Neuronal stem cell (in vitro differentiated cells): ENCODE data around the gene OR1K1.

Experiments
- DNase-seq: peaks from one replicate; pipeline ENCODE4 v3.0.0-alpha.2; 2013; ENCODE audit warnings: low spot score
- H2AFZ ChIP-seq: one replicate; pipeline ENCODE4 v1.6.1; 2013; ENCODE audit warnings: mild to moderate bottlenecking, low read length, inconsistent platforms
- H2AK5ac ChIP-seq: 2 replicates; pipeline ENCODE4 v1.6.1; 2013; ENCODE audit warnings: low read depth, mild to moderate bottlenecking, inconsistent platforms, low read length, moderate library complexity, mixed read lengths
- H2BK120ac ChIP-seq: 2 replicates; pipeline ENCODE4 v1.6.1; 2013; ENCODE audit warnings: low read depth, mild to moderate bottlenecking, inconsistent platforms, low read length, moderate library complexity, mixed read lengths
- H2BK12ac ChIP-seq: one replicate; pipeline ENCODE4 v1.6.1; 2013; ENCODE audit warnings: low read length, inconsistent platforms
- H2BK15ac ChIP-seq: 2 replicates; pipeline ENCODE4 v1.6.1; 2013; ENCODE audit warnings: mild to moderate bottlenecking, low read length, inconsistent platforms, mixed read lengths
- H2BK5ac ChIP-seq: one replicate; pipeline ENCODE4 v1.6.1; 2013; ENCODE audit warnings: inconsistent platforms, mild to moderate bottlenecking, low read length, moderate library complexity
- H3K14ac ChIP-seq: one replicate; pipeline ENCODE4 v1.6.1; 2013; ENCODE audit warnings: low read length, inconsistent platforms
- H3K18ac ChIP-seq: 2 replicates; pipeline ENCODE4 v1.6.1; 2013; ENCODE audit warnings: low read length, inconsistent platforms
- H3K23ac ChIP-seq: 2 replicates; pipeline ENCODE4 v1.6.1; 2013; ENCODE audit warnings: low read depth, mild to moderate bottlenecking, mixed read lengths, low read length, inconsistent platforms; ENCODE audit not compliant: poor library complexity
- H3K27ac ChIP-seq: replicated peaks from 3 replicates; pipeline ENCODE4 v1.5.1; 2013; ENCODE audit warnings: low read length, inconsistent platforms
- H3K27me3 ChIP-seq, 3 experiments: 2 replicates each; pipeline ENCODE4 v1.6.1; 2013; ENCODE audit warnings: low read length in 3 of 3, mild to moderate bottlenecking in 2 of 3, inconsistent platforms in 1 of 3, low read depth in 1 of 3, mixed read lengths in 1 of 3, moderate library complexity in 1 of 3; ENCODE audit not compliant: control insufficient read depth in 3 of 3, insufficient read depth in 3 of 3
- H3K36me3 ChIP-seq, 2 donors: replicated peaks in 1 of 2; 2 replicates each; pipeline ENCODE4 v1.6.1; 2013; ENCODE audit warnings: low read length in 2 of 2; ENCODE audit not compliant: control insufficient read depth in 2 of 2, insufficient read depth in 2 of 2
- H3K4ac ChIP-seq: 2 replicates; pipeline ENCODE4 v1.6.1; 2013; ENCODE audit warnings: inconsistent platforms, mild to moderate bottlenecking, low read length, moderate library complexity
- H3K4me1 ChIP-seq, 2 donors: 1 replicate in 1 of 2; 2 replicates in 1 of 2; pipeline ENCODE4 v1.6.1; 2013; ENCODE audit warnings: low read length in 2 of 2, low read depth in 1 of 2; ENCODE audit not compliant: control insufficient read depth in 2 of 2, insufficient read depth in 1 of 2
- H3K4me2 ChIP-seq: one replicate; pipeline ENCODE4 v1.6.1; 2013; ENCODE audit warnings: mild to moderate bottlenecking, low read length, inconsistent platforms; ENCODE audit not compliant: insufficient read depth, poor library complexity, severe bottlenecking
- H3K4me3 ChIP-seq, 2 donors: 2 replicates each; pipeline ENCODE4 v1.5.1; 2013; ENCODE audit warnings: low read length in 2 of 2, mild to moderate bottlenecking in 2 of 2, inconsistent platforms in 1 of 2, moderate library complexity in 1 of 2
- H3K79me1 ChIP-seq: one replicate; pipeline ENCODE4 v1.6.1; 2013; ENCODE audit warnings: low read depth, mild to moderate bottlenecking, inconsistent platforms, low read length, moderate library complexity
- H3K9ac ChIP-seq: one replicate; pipeline ENCODE4 v1.6.1; 2013; ENCODE audit warnings: mild to moderate bottlenecking, low read depth, low read length, inconsistent platforms; ENCODE audit not compliant: poor library complexity
- H3K9me3 ChIP-seq, 2 donors: replicated peaks in 1 of 2; 2 replicates each; pipeline versions ENCODE3 to v1.6.1; 2013; ENCODE audit warnings: low read length in 2 of 2, mild to moderate bottlenecking in 2 of 2, inconsistent platforms in 1 of 2, low read depth in 1 of 2, mixed read lengths in 1 of 2, moderate library complexity in 1 of 2; ENCODE audit not compliant: control insufficient read depth in 2 of 2, insufficient read depth in 1 of 2
- H4K8ac ChIP-seq: one replicate; pipeline ENCODE4 v1.6.1; 2013; ENCODE audit warnings: low read depth, mild to moderate bottlenecking, inconsistent platforms, low read length, moderate library complexity
- H4K91ac ChIP-seq: one replicate; pipeline ENCODE4 v1.6.1; 2013; ENCODE audit warnings: low read length, low read depth, mild to moderate bottlenecking, inconsistent platforms; ENCODE audit not compliant: poor library complexity
- WGBS, 2 donors: extraction: QIAGEN DNeasy Blood & Tissue Kit; methylation state at CpG; one replicate each; pipeline ENCODE4 v1.1.7; 2013; ENCODE audit warnings: missing lambda C conversion rate in 2 of 2, mixed read lengths in 1 of 2; ENCODE audit not compliant: insufficient read length in 2 of 2, insufficient replicate concordance in 1 of 2; ENCODE audit errors: extremely low coverage in 2 of 2; 5-methylcytosine and 5-hydroxymethylcytosine counted together

The OR1K1 gene

DNA sequence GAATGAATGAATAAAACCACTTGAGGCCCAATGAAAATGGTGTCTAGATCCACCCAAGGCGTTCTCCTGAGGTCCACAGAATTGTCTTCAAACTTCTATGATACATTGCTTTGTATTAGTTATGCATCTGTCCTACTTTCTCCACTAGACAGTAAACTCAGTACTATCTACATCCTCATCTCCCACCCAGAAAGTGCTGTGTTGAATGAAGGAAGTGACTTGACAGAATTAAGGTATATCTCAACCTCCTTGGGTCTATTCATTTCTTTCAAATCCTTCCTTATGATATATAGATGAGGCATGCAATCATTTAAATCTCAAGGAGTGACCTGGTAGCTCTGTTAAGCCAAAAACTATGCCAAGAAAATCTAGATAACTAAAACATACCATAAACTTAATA, 44.2 kb downstream of the OR1K1 start:
- no peak overlapping the region for H3K23ac ChIP-seq
- no peak overlapping the region for H3K4me3 ChIP-seq
- no peak overlapping the region for H3K4me2 ChIP-seq
- no peak overlapping the region for H2BK12ac ChIP-seq
- no peak overlapping the region for H3K9ac ChIP-seq
- no CpG with 5 or more reads among the region's 1 CpG for WGBS, 2 donors
- no peak overlapping the region for H3K27ac ChIP-seq
- no peak overlapping the region for H3K18ac ChIP-seq
- no peak overlapping the region for H2AK5ac ChIP-seq
- DNase-seq, result no peak
- H3K79me1 ChIP-seq, result no peaks in the 10 kb centered on the region
- no peak overlapping the region for H4K8ac ChIP-seq
- no peak overlapping the region for H3K14ac ChIP-seq
- H3K9me3 ChIP-seq, result peaks cover 0 to 4% of the 10 kb centered on the region in 2 donors
- no peak overlapping the region for H2BK15ac ChIP-seq
- no peak overlapping the region for H3K4ac ChIP-seq
- no peak overlapping the region for H4K91ac ChIP-seq
- peaks cover 4 to 42% of the 10 kb centered on the region in 2 donors for H3K36me3 ChIP-seq
- H2AFZ ChIP-seq, result no peak overlapping the region
- no peaks in the 10 kb centered on the region for H3K27me3 ChIP-seq
- no peak overlapping the region for H2BK5ac ChIP-seq
- H2BK120ac ChIP-seq, result no peak overlapping the region
- H3K4me1 ChIP-seq, result no peaks in the 10 kb centered on the region

GRCh38 chr9:122845116-122845515, 45.2 kb downstream of the OR1K1 start:
- Histone ChIP-seq H3K4me1 (no peaks in the 10 kb centered on the region), H3K23ac (no peak overlapping the region), H2BK120ac (no peak overlapping the region), H3K9ac (no peak overlapping the region), H3K9me3 (peaks cover 0 to 4% of the 10 kb centered on the region in 2 donors), H2BK12ac (no peak overlapping the region), H2AK5ac (no peak overlapping the region), H3K27ac (no peak overlapping the region), H2BK5ac (no peak overlapping the region), H3K27me3 (no peaks in the 10 kb centered on the region), H3K14ac (no peak overlapping the region), H3K79me1 (no peaks in the 10 kb centered on the region), H3K4ac (no peak overlapping the region), H3K4me2 (no peak overlapping the region), H4K91ac (no peak overlapping the region), H2AFZ (no peak overlapping the region), H3K36me3 (peaks cover 6 to 50% of the 10 kb centered on the region in 2 donors), H2BK15ac (no peak overlapping the region), H3K4me3 (no peak overlapping the region), H3K18ac (no peak overlapping the region), H4K8ac (no peak overlapping the region)
- DNase-seq, result no peak
- no CpG with 5 or more reads among the region's 3 CpGs for WGBS, 2 donors

DNA sequence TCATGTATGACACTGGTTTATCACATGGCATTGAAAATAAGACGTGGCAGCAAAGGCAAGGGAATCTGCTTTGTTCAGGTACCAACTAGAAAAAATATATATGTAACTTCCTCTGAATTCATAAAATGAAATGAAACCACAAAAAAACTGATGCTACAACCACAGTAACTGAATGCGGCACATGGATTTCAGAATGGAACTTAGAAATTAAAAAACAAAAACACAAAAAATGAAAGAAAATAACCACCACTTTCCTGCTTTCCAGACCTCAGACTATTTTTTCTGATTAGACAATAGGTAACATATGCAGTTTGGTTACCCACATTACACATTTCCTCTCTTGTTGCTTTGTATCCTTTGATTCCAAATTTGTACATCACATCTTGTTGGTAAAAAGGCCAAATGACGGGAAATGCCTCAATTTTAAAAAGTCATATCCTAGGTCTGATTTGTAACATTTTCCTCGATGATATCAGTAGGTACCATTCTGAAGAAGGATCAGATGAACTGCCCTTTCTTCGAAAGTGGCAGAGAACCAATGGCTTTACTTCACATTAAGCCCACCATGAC, 46.5 kb downstream of the OR1K1 start:
- H2BK15ac ChIP-seq, result no peak overlapping the region

GRCh38 chr9:122848256-122848943, 48.5 kb downstream of the OR1K1 start:
- WGBS, 2 donors, result no CpG with 5 or more reads among the region's 2 CpGs
- DNase-seq, result no peak
- Histone ChIP-seq H3K27ac (no peak overlapping the region), H4K91ac (no peak overlapping the region), H3K27me3 (no peaks in the 10 kb centered on the region), H2AK5ac (no peak overlapping the region), H3K23ac (no peak overlapping the region), H3K18ac (no peak overlapping the region), H2AFZ (no peak overlapping the region), H3K4me3 (no peak overlapping the region), H2BK15ac (no peak overlapping the region), H2BK12ac (no peak overlapping the region), H3K4ac (no peak overlapping the region), H2BK120ac (no peak overlapping the region), H3K9me3 (peaks cover 0 to 5% of the 10 kb centered on the region in 2 donors), H3K36me3 (peaks cover 10 to 65% of the 10 kb centered on the region in 2 donors), H3K4me2 (no peak overlapping the region), H3K14ac (no peak overlapping the region), H3K9ac (no peak overlapping the region), H2BK5ac (no peak overlapping the region), H3K4me1 (no peaks in the 10 kb centered on the region), H4K8ac (no peak overlapping the region), H3K79me1 (no peaks in the 10 kb centered on the region)

More for the DNA sequence above, 46.5 kb downstream of the OR1K1 start:
- H2AFZ ChIP-seq, result no peak overlapping the region
- no peak overlapping the region for H2BK120ac ChIP-seq
- H3K79me1 ChIP-seq, result no peaks in the 10 kb centered on the region
- no peak overlapping the region for H2BK5ac ChIP-seq
- H3K4me1 ChIP-seq, result no peaks in the 10 kb centered on the region
- no peak overlapping the region for H3K27ac ChIP-seq
- H3K36me3 ChIP-seq, result peaks cover 8 to 63% of the 10 kb centered on the region in 2 donors
- no peak overlapping the region for H4K91ac ChIP-seq
- no peak overlapping the region for H3K4ac ChIP-seq
- H3K4me2 ChIP-seq, result no peak overlapping the region
- no peak overlapping the region for H3K14ac ChIP-seq
- no peak overlapping the region for H4K8ac ChIP-seq
- H3K18ac ChIP-seq, result no peak overlapping the region
- H2BK12ac ChIP-seq, result no peak overlapping the region
- peaks cover 0 to 5% of the 10 kb centered on the region in 2 donors for H3K9me3 ChIP-seq
- DNase-seq, result no peak
- no peak overlapping the region for H3K4me3 ChIP-seq
- no peak overlapping the region for H2AK5ac ChIP-seq
- no peak overlapping the region for H3K23ac ChIP-seq
- no CpG with 5 or more reads among the region's 5 CpGs for WGBS, 2 donors
- H3K9ac ChIP-seq, result no peak overlapping the region
- no peaks in the 10 kb centered on the region for H3K27me3 ChIP-seq
